ELF-1 (cell line): ENCODE data around the gene FFAR3.
"Not testable (repeated sequence)": the region's sequence is repeated elsewhere in the genome, so short reads cannot be mapped to it uniquely, and the experiment has no call there.

ENCODE experiments used
- DNase-seq: peaks from one replicate; pipeline ENCODE4 v3.0.0-alpha.2; 2016; ENCODE audit warnings: low read depth, low spot score

The FFAR3 gene

DNA sequence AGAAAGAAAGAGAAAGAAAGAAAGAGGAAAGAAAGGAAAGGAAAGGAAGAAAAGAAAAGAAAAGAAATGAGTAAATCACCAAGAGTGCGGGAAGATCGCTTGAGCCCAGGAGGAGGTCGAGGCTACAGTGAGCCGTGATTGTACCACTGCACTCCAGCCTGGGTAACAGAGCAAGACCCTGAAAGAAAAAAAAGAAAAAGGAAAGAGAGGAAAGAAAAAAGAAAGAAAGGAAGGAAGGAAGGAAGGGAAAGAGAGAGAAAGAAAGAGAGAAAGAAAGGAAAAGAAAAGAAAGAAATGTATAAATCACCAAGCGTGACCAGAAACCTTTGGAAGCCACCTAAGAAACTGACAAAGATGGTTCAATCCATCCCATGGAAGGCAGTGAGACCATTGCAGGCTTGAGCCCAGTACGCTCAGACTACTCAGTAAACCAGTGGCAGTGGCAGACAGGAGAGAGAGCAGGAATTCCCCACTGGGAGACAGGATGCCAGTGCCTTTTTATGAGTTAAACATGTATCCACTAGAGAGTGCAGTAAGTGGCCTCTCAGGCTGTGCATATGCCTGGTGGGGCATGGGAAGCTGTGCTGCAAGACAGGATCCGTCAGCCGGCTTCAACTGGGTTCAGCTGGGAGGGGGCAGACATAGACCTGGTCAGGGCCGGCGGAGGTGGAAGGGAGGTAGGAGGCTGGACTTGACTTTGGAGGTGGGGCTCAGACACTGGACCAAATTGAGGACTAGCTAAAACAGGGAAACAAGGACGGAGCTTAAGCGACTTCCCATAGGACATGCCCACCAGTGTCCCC, 17.4 kb downstream of the FFAR3 start:
- DNase-seq: no peak

- no peak for DNase-seq
These were observed 19.4 kb downstream of the FFAR3 start for GRCh38 chr19:35377656-35378055.

DNA sequence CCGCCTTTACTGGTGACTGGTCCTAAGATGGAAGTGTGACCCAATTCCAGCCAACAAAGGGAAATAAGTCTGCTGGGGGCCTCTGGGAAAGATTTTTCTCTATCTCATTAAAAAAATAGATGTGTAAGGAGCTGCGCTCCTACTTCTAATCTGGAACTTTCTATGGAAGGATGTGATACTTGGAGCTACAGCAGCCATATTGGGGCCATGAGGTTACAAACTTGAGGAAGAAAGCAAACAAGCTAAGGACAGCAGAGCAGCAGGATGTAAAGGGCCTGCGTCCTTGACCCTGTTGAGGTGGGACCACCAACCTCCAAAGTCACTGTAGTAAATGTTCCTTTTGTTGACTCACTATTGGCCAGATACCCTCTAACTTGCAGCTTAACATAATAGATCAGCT, 20.1 kb downstream of the FFAR3 start:
- no peak for DNase-seq

- not testable (repeated sequence) for DNase-seq
These were observed 21.3 kb downstream of the FFAR3 start for GRCh38 chr19:35379545-35379944.

DNA sequence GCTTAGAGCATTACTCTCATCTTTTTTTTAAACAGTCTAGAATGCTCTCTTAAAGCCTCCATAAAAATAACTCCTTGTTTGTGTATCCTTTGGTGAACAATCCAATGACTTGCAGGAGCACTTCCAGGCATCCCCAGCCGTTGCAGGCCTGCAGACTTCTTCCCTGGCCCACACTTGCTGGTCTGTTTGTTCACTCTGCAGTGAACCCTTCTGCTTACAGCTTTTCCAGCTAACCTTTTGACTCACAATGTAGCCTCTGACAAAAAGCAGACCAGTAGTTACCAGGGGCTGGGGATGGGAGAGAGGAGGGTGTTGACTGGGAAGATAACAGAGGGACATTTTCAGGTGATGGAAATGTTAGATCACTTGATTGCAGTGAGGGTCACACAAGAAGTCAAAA, 21.7 kb downstream of the FFAR3 start:
- peak; percentile 59 for DNase-seq

GRCh38 chr19:35380450-35381124, 22.3 kb downstream of the FFAR3 start:
- DNase-seq: no peak

GRCh38 chr19:35381318-35381717, 23.1 kb downstream of the FFAR3 start:
- DNase-seq: no peak

DNA sequence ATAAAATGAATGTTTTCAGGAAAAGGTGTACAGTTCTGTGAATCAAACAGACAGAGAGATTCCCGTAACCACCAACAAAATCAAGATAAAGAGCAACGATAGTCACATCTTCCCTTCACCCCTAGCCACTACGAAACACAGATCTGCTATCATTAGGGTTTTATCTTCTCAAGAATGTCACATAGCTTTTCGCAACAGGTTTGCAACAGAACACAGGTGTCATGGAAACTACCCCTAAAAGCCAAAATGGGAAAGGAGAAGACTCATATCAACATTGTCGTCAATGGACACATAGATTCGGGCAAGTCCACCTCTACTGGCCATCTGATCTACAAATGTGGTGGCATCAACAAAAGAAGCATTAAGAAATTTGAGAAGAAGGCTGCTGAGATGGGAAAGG, 23.7 kb downstream of the FFAR3 start:
- DNase-seq: no peak

DNA sequence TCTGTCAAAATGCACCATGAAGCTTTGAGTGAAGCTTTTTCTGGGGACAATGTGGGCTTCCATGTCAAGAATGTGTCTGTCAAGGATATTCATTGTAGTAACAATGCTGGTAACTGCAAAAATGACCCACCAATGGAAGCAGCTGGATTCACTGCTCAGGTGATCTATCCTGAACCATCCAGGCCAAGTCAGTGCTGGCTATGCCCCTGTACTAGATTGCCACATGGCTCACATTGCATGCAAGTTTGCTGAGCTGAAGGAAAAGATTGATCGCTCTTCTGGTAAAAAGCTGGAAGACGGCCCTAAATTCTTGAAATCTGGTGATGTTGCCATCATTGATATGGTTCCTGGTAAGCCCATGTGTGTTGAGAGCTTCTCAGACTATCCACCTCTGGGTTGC, 25.3 kb downstream of the FFAR3 start:
- no peak for DNase-seq

DNA sequence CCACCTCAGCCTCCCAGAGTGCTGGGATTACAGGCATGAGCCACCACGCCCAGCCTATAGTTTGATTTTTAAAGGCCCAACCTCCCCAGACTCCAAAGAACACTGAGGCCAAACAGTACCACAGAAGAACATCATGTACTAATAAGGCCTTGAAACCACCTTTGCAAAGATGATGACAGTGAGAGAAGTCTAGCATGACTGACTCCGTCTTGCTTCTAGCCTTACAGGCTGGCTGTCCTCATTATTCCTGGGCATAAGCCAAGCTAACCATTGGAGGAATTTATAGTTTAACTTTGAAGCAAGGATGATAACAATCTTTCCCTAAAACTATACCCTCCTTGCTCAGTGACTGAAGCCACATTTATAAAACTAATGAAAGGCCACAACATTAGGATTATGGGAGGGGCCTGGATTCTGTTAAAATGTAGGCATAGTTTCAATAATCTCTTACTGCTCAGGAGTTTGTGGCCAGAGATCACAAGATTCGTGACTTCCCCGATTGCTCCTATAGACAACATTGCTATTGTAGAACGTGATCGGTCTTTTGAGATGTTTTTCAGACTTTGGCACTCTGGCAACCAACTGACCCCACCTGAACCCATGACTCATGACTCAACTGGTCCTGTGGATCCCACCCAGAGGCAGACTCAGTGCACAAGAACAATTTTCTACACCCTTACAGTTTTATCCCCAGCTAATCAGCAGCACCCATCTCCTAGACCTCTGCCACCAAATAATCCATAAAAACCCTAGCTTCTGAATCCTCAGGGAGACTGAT, 30.2 kb downstream of the FFAR3 start:
- DNase-seq: no peak

GRCh38 chr19:35389192-35389861, 31.1 kb downstream of the FFAR3 start:
- DNase-seq: no peak

GRCh38 chr19:35392742-35393715, 34.8 kb downstream of the FFAR3 start:
- DNase-seq: no peak

GRCh38 chr19:35395382-35396199, 37.3 kb downstream of the FFAR3 start:
- DNase-seq: peak; percentile 88

GRCh38 chr19:35396240-35396885, 38.1 kb downstream of the FFAR3 start:
- DNase-seq: no peak

DNA sequence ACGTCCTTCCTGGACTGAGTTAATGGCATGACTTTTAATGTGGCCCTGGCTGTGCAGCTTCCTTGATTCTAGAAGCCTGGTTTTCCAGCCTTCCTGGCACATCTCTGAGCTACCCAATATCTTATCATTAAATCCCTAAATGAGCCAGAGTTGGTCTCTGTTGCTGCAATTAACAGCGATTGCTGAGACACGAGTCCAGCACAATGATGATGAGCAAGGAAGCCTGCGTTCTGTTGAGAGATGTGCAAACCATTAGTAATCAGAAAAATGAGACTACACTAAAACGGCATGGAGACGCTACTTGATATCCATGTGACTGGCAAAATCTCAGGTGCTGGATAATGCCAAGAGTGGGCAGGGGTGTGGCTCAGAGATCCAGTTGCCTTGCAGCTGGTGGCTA, 38.8 kb downstream of the FFAR3 start:
- no peak for DNase-seq

GRCh38 chr19:35398570-35398969, 40.3 kb downstream of the FFAR3 start:
- DNase-seq: no peak

- no peak for DNase-seq
These were observed 41.0 kb downstream of the FFAR3 start for GRCh38 chr19:35399231-35399630.

GRCh38 chr19:35399948-35400772, 41.9 kb downstream of the FFAR3 start:
- DNase-seq: no peak

DNA sequence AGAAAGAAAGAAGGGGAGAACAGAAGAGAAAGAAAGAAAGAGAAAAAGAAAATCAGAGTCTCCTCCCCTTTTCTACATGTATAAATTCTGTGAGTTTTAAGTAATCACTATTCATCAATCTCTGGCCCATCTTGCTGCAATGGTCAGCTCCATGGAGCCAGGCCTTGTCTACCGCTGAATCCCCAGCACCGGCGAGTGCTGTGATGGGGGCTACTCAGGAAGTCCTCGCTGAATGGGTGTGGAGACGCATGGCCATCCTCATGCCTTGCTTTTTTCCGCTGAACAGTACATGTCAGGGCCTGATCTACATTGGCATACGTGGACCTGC, 42.5 kb downstream of the FFAR3 start:
- DNase-seq: no peak
